ENCODE results near the gene ITGB1. TPM values are rescaled to one million over a fixed set of nuclear protein-coding genes. Genes with fewer than 3 reads are reported as not detected.

The ITGB1 gene
- total RNA-seq, 1 donor from 2014 or later: 87.4 TPM

GRCh38 chr10:32959006-32959920 lies 1.2 kb upstream of the ITGB1 start:
- CTCF ChIA-PET: interaction anchor here (0.9 to 1.7 kb wide), 3 partner anchors 12 to 50 kb away, joined by 3 to 5 read pairs (median 3); no protein-coding TSS in a partner anchor
- H3K27me3 Mint-ChIP-seq: no peaks in the 10 kb centered on the region
- peak; percentile 19 for ATAC-seq (ENCODE audit: low read depth)

GRCh38 chr10:32957341-32958084 lies 517 bp downstream of the ITGB1 start:
- ChIA-PET POLR2A (interaction anchor here (1.0 to 2.2 kb wide), 5 partner anchors 10 to 198 kb away, joined by 4 to 16 read pairs (median 5); no protein-coding TSS in a partner anchor), CTCF (interaction anchor here (1.8 kb wide), 1 partner anchor 51 kb away, joined by 5 read pairs; no protein-coding TSS in a partner anchor)
- intact Hi-C loops (cut with micrococcal nuclease): loop anchor here (1.0 to 10.0 kb wide), 9 partner anchors 14 to 1193 kb away; partner anchors contain the start of genes CCDC7 and EPC1

More at GRCh38 chr10:32959006-32959920, 1.2 kb upstream of the ITGB1 start:
- Mint-ChIP-seq H3K9me3 (no peaks in the 10 kb centered on the region), H3K4me1 (peaks cover 63% of the 10 kb centered on the region), H3K27ac (peak overlapping the region; percentile 95), H3K4me3 (peak overlapping the region; percentile 85), H3K36me3 (ENCODE audit: low read depth) (peaks cover 4% of the 10 kb centered on the region)
- intact Hi-C loops (cut with micrococcal nuclease): loop anchor here (1.0 to 10.0 kb wide), 7 partner anchors 12 to 1194 kb away; no protein-coding TSS in a partner anchor
- no peak for DNase-seq
- POLR2A ChIA-PET: interaction anchor here (0.5 to 1.8 kb wide), 9 partner anchors 12 to 1037 kb away, joined by 3 to 13 read pairs (median 3); no protein-coding TSS in a partner anchor
- no peak for TF ChIP-seq CTCF (IDR thresholded peaks at IDR 0.05)

GRCh38 chr10:32956365-32957197 lies 1.4 kb downstream of the ITGB1 start:
- Mint-ChIP-seq H3K36me3 (ENCODE audit: low read depth) (peaks cover 6% of the 10 kb centered on the region), H3K4me1 (peaks cover 76% of the 10 kb centered on the region), H3K4me3 (peak overlapping the region; percentile 86), H3K27ac (peak overlapping the region; percentile 81), H3K9me3 (no peaks in the 10 kb centered on the region), H3K27me3 (no peaks in the 10 kb centered on the region)
- POLR2A ChIA-PET: interaction anchor here (0.7 to 2.2 kb wide), 5 partner anchors 9 to 25 kb away, joined by 3 to 16 read pairs (median 5); no protein-coding TSS in a partner anchor
- DNase-seq (no peak), ATAC-seq (ENCODE audit: low read depth) (no peak)
- TF ChIP-seq CTCF (IDR thresholded peaks at IDR 0.05): no peak
- intact Hi-C loops (cut with micrococcal nuclease): loop anchor here (1.0 to 10.0 kb wide), 8 partner anchors 13 to 1192 kb away; partner anchors contain the start of gene EPC1
- CTCF ChIA-PET: interaction anchor here (1.8 kb wide), 1 partner anchor 52 kb away, joined by 5 read pairs; no protein-coding TSS in a partner anchor

More at GRCh38 chr10:32957341-32958084, 517 bp downstream of the ITGB1 start:
- TF ChIP-seq CTCF (IDR thresholded peaks at IDR 0.05): no peak
- peak overlapping the region; percentile 86 for H3K4me3 Mint-ChIP-seq
- DNase-seq (peak; percentile 52), ATAC-seq (ENCODE audit: low read depth) (peak; percentile 18)
- H3K9me3 Mint-ChIP-seq: no peaks in the 10 kb centered on the region
- H3K36me3 Mint-ChIP-seq (ENCODE audit: low read depth): peaks cover 4% of the 10 kb centered on the region
- H3K27me3 Mint-ChIP-seq: no peaks in the 10 kb centered on the region
- peaks cover 75% of the 10 kb centered on the region for H3K4me1 Mint-ChIP-seq
- H3K27ac Mint-ChIP-seq: peak overlapping the region; percentile 81

GRCh38 chr10:32955790-32956189 lies 2.2 kb downstream of the ITGB1 start:
- ATAC-seq (ENCODE audit: low read depth) (no peak), DNase-seq (no peak)
- no peaks in the 10 kb centered on the region for H3K27me3 Mint-ChIP-seq
- H3K4me1 Mint-ChIP-seq: peaks cover 77% of the 10 kb centered on the region
- no peak for TF ChIP-seq CTCF (IDR thresholded peaks at IDR 0.05)
- peak overlapping the region; percentile 26 for H3K27ac Mint-ChIP-seq
- H3K4me3 Mint-ChIP-seq: peak overlapping the region; percentile 86
- H3K36me3 Mint-ChIP-seq (ENCODE audit: low read depth): peaks cover 7% of the 10 kb centered on the region
- intact Hi-C loops (cut with micrococcal nuclease): loop anchor here (2.0 to 10.0 kb wide), 7 partner anchors 49 to 1191 kb away; partner anchors contain the start of gene EPC1
- no peaks in the 10 kb centered on the region for H3K9me3 Mint-ChIP-seq
- ChIA-PET POLR2A (interaction anchor here (1.3 to 2.2 kb wide), 2 partner anchors 12 to 16 kb away, joined by 3 to 16 read pairs; no protein-coding TSS in a partner anchor), CTCF (interaction anchor here (1.8 kb wide), 1 partner anchor 53 kb away, joined by 5 read pairs; no protein-coding TSS in a partner anchor)

Data from activated B cell treated with CpG ODN at 0.5 μM for 24 hours (primary cell).